SU-DHL-6 (cell line): ENCODE results near the gene AIP.

Experiments
- H2AFZ ChIP-seq: fragments of 200-600 bp; sonication (generic); 2 replicates; pipeline ENCODE4 v1.6.1; 2014; ENCODE audit warnings: low read depth, mild to moderate bottlenecking, moderate library complexity, mixed read lengths, antibody characterized with exemption, low read length; ENCODE audit not compliant: severe bottlenecking
- H3F3A ChIP-seq: fragments of 200-600 bp; shearing (Covaris generic); 2 replicates; pipeline ENCODE4 v1.6.0; 2016; ENCODE audit warnings: antibody characterized with exemption, mild to moderate bottlenecking; ENCODE audit not compliant: insufficient read depth
- H3K27ac ChIP-seq: fragments of 200-600 bp; sonication (generic); 2 replicates; pipeline ENCODE4 v1.5.1; 2016; ENCODE audit warnings: low read depth, mild to moderate bottlenecking, low read length, moderate library complexity, mixed read lengths
- H3K27me3 ChIP-seq: fragments of 200-600 bp; sonication (generic), shearing (Covaris generic); 2 replicates; pipeline ENCODE4 v1.6.0; 2014; ENCODE audit warnings: mild to moderate bottlenecking, low read length
- H3K36me3 ChIP-seq: fragments of 200-600 bp; sonication (generic); 2 replicates; pipeline ENCODE4 v1.6.1; 2014; ENCODE audit warnings: mild to moderate bottlenecking, low read length, mixed read lengths
- H3K4me2 ChIP-seq: fragments of 300-600, 200-600 bp; shearing (Covaris generic), sonication (generic); 2 replicates; pipeline ENCODE4 v1.6.0; 2014; ENCODE audit warnings: low read length, low read depth, mild to moderate bottlenecking; ENCODE audit not compliant: poor library complexity, severe bottlenecking
- H3K4me3 ChIP-seq: fragments of 200-600 bp; sonication (generic); 2 replicates; pipeline ENCODE4 v1.5.1; 2014; ENCODE audit warnings: antibody characterized with exemption, low read length, mild to moderate bottlenecking, mixed read lengths; ENCODE audit not compliant: insufficient read depth, poor library complexity, severe bottlenecking
- H3K79me2 ChIP-seq: fragments of 200-600 bp; sonication (generic); 2 replicates; pipeline ENCODE4 v1.6.1; 2014; ENCODE audit warnings: mild to moderate bottlenecking, low read length, moderate library complexity; ENCODE audit not compliant: insufficient read depth
- H3K9ac ChIP-seq: fragments of 200-600 bp; sonication (generic); 2 replicates; pipeline ENCODE4 v1.7.0; 2014; ENCODE audit warnings: mild to moderate bottlenecking, low read length
- H3K9me2 ChIP-seq: fragments of 200-600 bp; sonication (generic); replicated peaks from 2 replicates; pipeline ENCODE4 v1.6.1; 2014; ENCODE audit warnings: low read length; ENCODE audit not compliant: insufficient read depth
- H3K9me3 ChIP-seq: fragments of 200-600 bp; sonication (generic); 2 replicates; pipeline ENCODE4 v1.6.1; 2014; ENCODE audit warnings: low read length, mixed read lengths; ENCODE audit not compliant: insufficient read depth
- H4K20me1 ChIP-seq: fragments of 200-600 bp; sonication (generic); 2 replicates; pipeline ENCODE4 v1.6.1; 2014; ENCODE audit warnings: low read depth, mild to moderate bottlenecking, antibody characterized with exemption, low read length, moderate library complexity, mixed read lengths
- EZH2phosphoT487 ChIP-seq: fragments of 200-600 bp; sonication (generic), shearing (Covaris generic); conservative IDR thresholded peaks from 2 replicates; pipeline ENCODE4 v1.6.1; 2018; ENCODE audit warnings: mild to moderate bottlenecking, antibody characterized with exemption, low read length, moderate library complexity, mixed read lengths
- TF ChIP-seq, protein P1 (sequence below): fragments of 200-600 bp; sonication (generic); IDR thresholded peaks from one replicate; pipeline ENCODE4 v1.5.1; 2017; ENCODE audit warnings: antibody characterized with exemption, mild to moderate bottlenecking, low read length, moderate library complexity; ENCODE audit not compliant: insufficient read depth, poor library complexity, severe bottlenecking

Gene AIP

DNA sequence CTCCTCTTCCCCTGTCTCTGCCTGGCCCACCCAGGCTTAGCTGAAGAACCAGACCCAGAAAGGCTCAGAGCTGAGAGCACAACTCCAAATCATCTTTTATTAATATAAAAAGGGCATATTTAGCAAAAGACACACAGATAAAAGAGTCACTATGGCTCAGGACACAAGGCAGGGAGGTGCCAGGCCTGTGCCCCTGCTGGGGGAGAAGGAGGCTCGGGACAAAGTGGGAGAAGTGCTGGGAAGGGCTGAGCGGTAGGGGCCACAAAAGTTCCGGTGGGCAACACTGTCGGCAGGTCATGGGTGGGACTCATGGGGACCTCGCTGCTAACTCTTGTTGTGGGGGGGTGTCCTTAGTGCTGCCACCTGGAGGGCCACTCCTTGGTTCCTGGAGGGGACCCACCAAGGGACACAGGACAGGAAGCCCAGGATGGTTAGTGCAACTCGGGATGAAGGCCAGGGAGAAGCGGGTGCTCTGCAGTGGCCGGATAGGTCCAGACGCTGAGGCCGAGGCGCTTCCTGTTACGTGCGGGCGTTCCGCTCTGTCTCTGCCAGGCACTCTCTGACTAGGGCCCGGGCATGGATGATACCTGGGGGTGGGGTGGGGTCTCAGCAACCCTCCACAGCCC, 23.7 kb downstream of the AIP start:
- peak overlapping the region; percentile 87 for H3K27ac ChIP-seq
- H3K4me3 ChIP-seq = peak overlapping the region; percentile 71
- H3K79me2 ChIP-seq = peaks cover 24% of the 10 kb centered on the region

DNA sequence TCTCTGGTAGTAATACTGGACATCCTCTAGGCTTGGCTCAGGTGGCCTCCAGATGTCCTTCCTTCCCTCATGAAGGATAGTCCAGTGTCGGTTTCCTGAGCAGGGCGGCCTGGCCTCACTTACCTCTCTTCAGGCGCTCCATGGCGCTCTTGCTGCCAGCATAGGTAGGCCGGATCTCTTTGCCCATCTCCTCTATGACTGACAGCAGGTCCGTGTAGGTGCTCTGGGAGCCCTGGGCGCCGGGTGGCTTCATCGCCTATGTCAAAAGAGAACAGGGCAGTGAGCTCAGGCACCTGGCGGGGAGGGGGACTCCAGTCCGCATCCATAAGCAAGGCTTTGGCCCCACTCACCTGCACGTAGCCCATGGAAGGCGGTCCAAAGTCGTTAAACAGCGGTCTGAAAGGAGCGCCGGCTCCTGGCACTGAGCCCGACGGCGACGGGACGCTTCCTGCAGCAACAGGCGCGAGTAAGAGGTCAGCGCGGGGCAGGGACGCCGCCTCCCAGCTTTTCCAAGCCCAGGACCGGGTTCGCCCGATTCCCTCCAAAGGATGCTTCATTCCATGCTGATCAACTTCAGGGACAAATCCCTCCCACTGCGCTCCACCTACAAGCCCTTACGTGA, 24.5 kb downstream of the AIP start:
- Histone ChIP-seq H3K4me2 (peak overlapping the region; percentile 76), H4K20me1 (no peaks in the 10 kb centered on the region; the same call in 1 of the 2 replicates), H3K9me2 (no peaks in the 10 kb centered on the region), H3K27ac (peak overlapping the region; percentile 87), H2AFZ (no peak overlapping the region), H3K36me3 (no peaks in the 10 kb centered on the region), H3K27me3 (no peaks in the 10 kb centered on the region), H3K9ac (peak overlapping the region; percentile 98), H3F3A (peaks cover 13% of the 10 kb centered on the region), H3K79me2 (peaks cover 24% of the 10 kb centered on the region), H3K4me3 (peak overlapping the region; percentile 71), H3K9me3 (no peaks in the 10 kb centered on the region)
- no peak for TF ChIP-seq EZH2phosphoT487
- TF ChIP-seq, protein P1, sequence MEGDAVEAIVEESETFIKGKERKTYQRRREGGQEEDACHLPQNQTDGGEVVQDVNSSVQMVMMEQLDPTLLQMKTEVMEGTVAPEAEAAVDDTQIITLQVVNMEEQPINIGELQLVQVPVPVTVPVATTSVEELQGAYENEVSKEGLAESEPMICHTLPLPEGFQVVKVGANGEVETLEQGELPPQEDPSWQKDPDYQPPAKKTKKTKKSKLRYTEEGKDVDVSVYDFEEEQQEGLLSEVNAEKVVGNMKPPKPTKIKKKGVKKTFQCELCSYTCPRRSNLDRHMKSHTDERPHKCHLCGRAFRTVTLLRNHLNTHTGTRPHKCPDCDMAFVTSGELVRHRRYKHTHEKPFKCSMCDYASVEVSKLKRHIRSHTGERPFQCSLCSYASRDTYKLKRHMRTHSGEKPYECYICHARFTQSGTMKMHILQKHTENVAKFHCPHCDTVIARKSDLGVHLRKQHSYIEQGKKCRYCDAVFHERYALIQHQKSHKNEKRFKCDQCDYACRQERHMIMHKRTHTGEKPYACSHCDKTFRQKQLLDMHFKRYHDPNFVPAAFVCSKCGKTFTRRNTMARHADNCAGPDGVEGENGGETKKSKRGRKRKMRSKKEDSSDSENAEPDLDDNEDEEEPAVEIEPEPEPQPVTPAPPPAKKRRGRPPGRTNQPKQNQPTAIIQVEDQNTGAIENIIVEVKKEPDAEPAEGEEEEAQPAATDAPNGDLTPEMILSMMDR = no peak

More for the DNA sequence above, 23.7 kb downstream of the AIP start:
- Histone ChIP-seq H3K9me3 (no peaks in the 10 kb centered on the region), H2AFZ (no peak overlapping the region), H3K36me3 (no peaks in the 10 kb centered on the region), H3K9ac (peak overlapping the region; percentile 98), H4K20me1 (no peaks in the 10 kb centered on the region; the same call in 1 of the 2 replicates), H3F3A (peaks cover 13% of the 10 kb centered on the region), H3K9me2 (no peaks in the 10 kb centered on the region), H3K4me2 (peak overlapping the region; percentile 76), H3K27me3 (no peaks in the 10 kb centered on the region)
- TF ChIP-seq EZH2phosphoT487 = no peak
- TF ChIP-seq, protein P1 = no peak

DNA sequence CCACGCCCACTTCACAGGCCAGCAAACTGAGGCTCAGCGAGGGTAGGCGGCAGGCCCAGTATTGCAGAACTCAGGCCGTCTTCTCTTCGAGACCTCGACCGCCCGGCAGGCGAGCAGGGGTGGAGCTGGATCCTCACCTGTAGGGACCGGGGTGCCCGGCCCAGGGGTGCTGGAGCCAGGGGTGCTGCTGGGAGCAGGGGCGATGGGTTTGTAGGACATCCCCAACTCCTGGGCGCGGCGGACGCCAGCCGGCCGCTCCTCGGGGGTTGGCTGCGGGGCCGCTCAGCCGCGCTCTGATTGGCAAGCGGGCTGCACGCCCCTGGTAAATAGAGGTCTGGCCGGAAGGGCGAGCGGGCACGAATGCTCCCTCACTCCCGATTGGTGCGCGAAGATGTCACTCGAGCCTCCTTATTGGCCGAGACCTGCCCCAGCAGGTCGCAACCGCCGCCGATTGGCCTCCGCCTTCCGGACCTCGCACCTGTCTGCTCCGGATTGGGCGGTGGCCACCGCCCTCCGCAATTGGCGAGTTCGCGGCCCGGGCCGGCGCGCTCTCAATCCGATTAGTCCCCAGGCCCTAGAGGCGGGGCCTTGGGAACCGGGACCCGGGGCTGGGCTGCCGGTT, 25.1 kb downstream of the AIP start, which contains the start of gene CDK2AP2:
CDK2AP2 (minus strand) TSS at position 299 of the 622 bp plus-strand sequence; CDS start at position 219, 80 bp downstream.
- Histone ChIP-seq H3K9ac (peak within 1 kb of the TSS; percentile 98), H3K79me2 (peaks cover 24% of the 10 kb centered on the region; the same call in 1 of the 2 replicates), H3K4me3 (peak within 1 kb of the TSS; percentile 71), H3K27me3 (no peaks in the 10 kb centered on the region), H3K4me2 (peak within 1 kb of the TSS; percentile 89), H3K36me3 (no peaks in the 10 kb centered on the region), H3F3A (peaks cover 13% of the 10 kb centered on the region), H3K9me3 (no peaks in the 10 kb centered on the region), H4K20me1 (no peaks in the 10 kb centered on the region; the same call in 1 of the 2 replicates), H3K9me2 (no peaks in the 10 kb centered on the region), H3K27ac (peak within 1 kb of the TSS; percentile 87), H2AFZ (peak within 1 kb of the TSS; percentile 71)
- TF ChIP-seq, protein P1 = no peak
- no peak for TF ChIP-seq EZH2phosphoT487
